ENCODE results near the gene IGF1R. TPM values are rescaled to one million over a fixed set of nuclear protein-coding genes. Genes with fewer than 3 reads are reported as not detected.

Gene IGF1R
- total RNA-seq, 4 donors from 2014 or later: 31.6 to 87.8 (median 60.0) TPM

DNA sequence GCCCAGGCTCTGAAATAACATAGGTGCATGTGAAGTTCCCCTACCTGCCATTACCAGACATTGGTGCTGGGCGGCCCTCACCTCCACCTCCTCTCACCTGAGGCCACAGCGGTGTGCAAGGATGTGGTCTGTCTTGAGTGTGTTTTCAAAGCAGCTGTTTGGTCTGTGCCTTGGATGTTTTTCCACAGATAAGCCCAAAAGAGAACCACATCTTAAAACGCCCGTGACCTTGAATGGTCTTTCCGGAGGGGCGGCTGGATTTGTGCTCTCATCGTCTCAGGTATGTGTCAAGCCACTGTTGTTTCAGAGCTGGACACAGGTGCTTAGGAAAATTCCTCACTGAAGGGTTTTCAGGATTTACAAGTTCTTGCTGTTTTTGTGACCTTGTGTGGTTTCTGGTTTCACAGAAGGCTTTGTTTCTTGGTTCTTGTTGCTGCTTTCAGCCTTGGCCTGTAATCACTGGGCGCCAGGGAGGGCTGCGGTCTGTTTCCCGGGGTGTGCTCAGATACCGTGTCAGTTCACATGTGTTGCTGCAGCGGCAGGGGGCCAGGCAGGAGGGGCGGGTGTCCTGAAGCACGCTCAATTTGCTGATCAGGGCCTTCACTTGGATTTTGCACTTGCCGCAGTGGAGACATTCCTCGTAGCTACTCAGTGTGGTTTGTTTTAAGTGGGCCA, 128.4 kb downstream of the IGF1R start:
- no peaks in the 10 kb centered on the region for H3K27me3 ChIP-seq
- peak overlapping the region in 3 of 4 donors; percentile 0 to 13 (median 8) for H3K27ac ChIP-seq
- no peaks in the 10 kb centered on the region for H3K36me3 ChIP-seq
- peaks cover 0 to 41% (median 4%) of the 10 kb centered on the region in 3 donors for H3K4me1 ChIP-seq
- 77 to 83% methylated on average over 3 to 6 of the region's 16 CpGs for WGBS, 2 donors (ENCODE audit: low coverage in 1 of 2)
- H3K4me3 ChIP-seq: no peak overlapping the region
- no peak for ATAC-seq
- H3K9me3 ChIP-seq: no peaks in the 10 kb centered on the region
- TF ChIP-seq POLR2AphosphoS5 (IDR thresholded peaks at IDR 0.05) (no peak), EP300 (IDR thresholded peaks at IDR 0.05) (no peak), POLR2A (IDR thresholded peaks at IDR 0.05) (no peak)
- TF ChIP-seq, protein P1, sequence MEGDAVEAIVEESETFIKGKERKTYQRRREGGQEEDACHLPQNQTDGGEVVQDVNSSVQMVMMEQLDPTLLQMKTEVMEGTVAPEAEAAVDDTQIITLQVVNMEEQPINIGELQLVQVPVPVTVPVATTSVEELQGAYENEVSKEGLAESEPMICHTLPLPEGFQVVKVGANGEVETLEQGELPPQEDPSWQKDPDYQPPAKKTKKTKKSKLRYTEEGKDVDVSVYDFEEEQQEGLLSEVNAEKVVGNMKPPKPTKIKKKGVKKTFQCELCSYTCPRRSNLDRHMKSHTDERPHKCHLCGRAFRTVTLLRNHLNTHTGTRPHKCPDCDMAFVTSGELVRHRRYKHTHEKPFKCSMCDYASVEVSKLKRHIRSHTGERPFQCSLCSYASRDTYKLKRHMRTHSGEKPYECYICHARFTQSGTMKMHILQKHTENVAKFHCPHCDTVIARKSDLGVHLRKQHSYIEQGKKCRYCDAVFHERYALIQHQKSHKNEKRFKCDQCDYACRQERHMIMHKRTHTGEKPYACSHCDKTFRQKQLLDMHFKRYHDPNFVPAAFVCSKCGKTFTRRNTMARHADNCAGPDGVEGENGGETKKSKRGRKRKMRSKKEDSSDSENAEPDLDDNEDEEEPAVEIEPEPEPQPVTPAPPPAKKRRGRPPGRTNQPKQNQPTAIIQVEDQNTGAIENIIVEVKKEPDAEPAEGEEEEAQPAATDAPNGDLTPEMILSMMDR (IDR thresholded peaks at IDR 0.05): no peak

DNA sequence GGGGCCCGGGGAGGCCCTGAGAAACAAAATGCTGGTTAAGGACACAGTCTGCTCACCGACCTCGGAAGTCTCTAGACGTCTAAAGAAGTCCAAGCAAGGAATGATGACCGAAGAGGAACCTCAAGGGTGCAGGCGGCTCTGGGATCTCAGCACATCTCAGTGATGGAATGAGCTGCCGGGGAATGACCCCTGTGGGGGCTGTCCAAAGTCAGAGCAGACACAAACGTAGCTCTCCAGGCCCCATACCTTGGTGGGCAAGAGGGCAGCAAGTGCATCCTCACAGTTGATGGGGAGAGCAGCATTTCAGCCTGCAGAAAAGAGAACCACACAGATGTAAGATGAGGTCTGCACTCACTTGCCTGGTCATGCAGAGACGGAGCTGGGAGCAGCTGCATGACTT, 129.1 kb downstream of the IGF1R start:
- no peak for ATAC-seq
- WGBS, 2 donors (ENCODE audit: low coverage in 1 of 2): 78 to 96% methylated on average over 3 to 5 of the region's 9 CpGs
- H3K27ac ChIP-seq: no peak overlapping the region
- H3K4me3 ChIP-seq: no peak overlapping the region
- peaks cover 0 to 41% (median 4%) of the 10 kb centered on the region in 3 donors for H3K4me1 ChIP-seq
- H3K36me3 ChIP-seq: no peaks in the 10 kb centered on the region
- no peak for TF ChIP-seq EP300 (IDR thresholded peaks at IDR 0.05)
- no peaks in the 10 kb centered on the region for H3K27me3 ChIP-seq
- H3K9me3 ChIP-seq: no peaks in the 10 kb centered on the region

DNA sequence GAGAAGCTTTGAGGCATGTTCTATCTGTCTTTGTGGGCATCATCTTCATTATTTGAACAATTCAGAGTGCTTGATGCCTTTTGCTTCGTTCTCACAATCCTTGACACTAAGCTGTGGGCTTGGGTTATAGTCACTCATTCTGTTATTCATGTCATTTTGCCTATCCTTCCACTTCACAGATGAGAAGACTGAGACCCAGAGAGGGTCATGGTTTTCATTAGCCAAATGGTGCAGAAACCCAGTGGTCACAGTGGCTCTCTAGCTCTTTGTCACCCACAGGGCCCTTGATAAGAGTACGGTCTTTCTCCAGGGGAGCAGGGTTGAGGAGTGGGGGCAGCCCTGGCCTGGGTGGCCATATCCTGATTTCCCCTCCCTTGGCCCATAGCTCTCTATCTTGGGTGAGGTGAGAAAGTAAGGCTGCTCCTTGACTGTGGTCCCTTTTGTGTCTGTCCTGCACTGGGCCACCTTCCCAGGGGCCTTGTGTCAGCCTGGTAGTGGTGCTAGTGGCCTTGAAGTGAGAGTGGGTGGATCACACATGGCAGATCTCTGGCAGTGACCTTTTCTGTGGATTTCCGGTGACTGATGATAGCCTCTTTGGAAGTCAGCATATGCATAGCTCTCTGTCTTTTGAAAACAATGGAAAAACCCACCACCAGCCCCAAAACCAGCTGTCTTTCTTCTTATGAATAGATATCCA, 130.1 kb downstream of the IGF1R start:
- 100% methylated on average over 1 of the region's 3 CpGs for WGBS, 2 donors (ENCODE audit: low coverage in 1 of 2)
- Histone ChIP-seq H3K4me3 (no peak overlapping the region), H3K27me3 (no peaks in the 10 kb centered on the region), H3K36me3 (no peaks in the 10 kb centered on the region), H3K9me3 (no peaks in the 10 kb centered on the region), H3K4me1 (peaks cover 0 to 41% (median 4%) of the 10 kb centered on the region in 3 donors), H3K27ac (peak overlapping the region in 1 of 4 donors; percentile 8)
- ATAC-seq: no peak
- TF ChIP-seq, protein P1 (IDR thresholded peaks at IDR 0.05): no peak
- TF ChIP-seq POLR2AphosphoS5 (IDR thresholded peaks at IDR 0.05) (no peak), POLR2A (IDR thresholded peaks at IDR 0.05) (no peak), EP300 (IDR thresholded peaks at IDR 0.05) (no peak)

DNA sequence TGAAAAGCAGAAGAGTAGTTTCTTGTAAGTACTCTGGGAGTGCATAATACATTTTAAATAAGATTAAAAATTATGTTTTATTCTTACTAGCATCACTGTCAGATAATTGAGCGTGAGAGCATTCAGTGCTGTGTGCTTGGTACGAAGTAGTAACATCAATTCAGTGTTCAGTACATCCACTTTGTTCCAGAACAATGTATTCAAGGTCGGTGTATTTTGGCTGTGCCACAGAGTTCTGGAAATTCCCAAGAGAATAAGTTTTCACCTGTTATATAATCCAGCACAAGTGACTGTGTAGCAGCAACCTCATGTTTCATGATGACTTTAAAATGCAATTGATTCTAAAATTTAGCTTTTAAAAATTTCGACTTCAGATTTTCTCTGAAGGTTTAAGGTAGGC, 130.6 kb downstream of the IGF1R start:
- 74 to 76% methylated on average over 4 of the region's 4 CpGs for WGBS, 2 donors (ENCODE audit: low coverage in 1 of 2)
- Histone ChIP-seq H3K4me1 (peaks cover 0 to 41% (median 4%) of the 10 kb centered on the region in 3 donors), H3K36me3 (no peaks in the 10 kb centered on the region), H3K27ac (peak overlapping the region in 1 of 4 donors; percentile 8), H3K27me3 (no peaks in the 10 kb centered on the region), H3K4me3 (no peak overlapping the region), H3K9me3 (no peaks in the 10 kb centered on the region)
- TF ChIP-seq POLR2AphosphoS5 (IDR thresholded peaks at IDR 0.05) (no peak), EP300 (IDR thresholded peaks at IDR 0.05) (no peak)
- TF ChIP-seq, protein P1 (IDR thresholded peaks at IDR 0.05): no peak
- no peak for ATAC-seq

DNA sequence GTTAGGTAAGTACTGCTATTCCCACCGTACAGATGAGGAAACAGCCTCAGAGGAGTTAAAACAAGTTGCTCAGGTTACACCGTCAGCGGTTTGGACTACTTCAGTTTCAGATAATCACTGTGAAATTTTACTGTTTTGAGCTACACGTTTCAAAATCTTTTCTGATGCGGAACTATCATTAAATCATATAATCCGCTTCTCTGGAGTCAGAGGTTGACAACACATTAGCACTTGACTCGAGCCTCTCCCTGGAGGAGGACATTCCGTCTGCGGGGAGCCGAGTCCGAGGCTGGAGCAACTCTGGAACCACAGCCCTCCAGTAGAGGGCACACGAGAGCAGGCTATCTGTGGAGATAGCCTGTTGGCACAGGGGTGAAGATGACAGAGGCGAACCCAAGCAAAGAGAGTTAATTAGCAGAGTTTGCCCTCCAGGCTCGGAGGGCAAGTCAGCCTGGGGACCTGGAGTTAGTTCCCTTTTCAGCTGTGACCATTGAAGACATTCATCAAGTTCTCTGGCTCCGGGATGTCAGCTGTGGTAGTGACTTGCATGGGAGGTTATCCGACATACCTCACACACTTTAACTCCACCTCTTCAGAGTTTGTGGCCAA, 131.2 kb downstream of the IGF1R start:
- 26 to 69% methylated on average over 5 to 16 of the region's 16 CpGs for WGBS, 2 donors (ENCODE audit: low coverage in 1 of 2)
- Histone ChIP-seq H3K9me3 (no peaks in the 10 kb centered on the region), H3K4me1 (peaks cover 0 to 41% (median 4%) of the 10 kb centered on the region in 3 donors), H3K27ac (no peak overlapping the region), H3K36me3 (no peaks in the 10 kb centered on the region), H3K27me3 (no peaks in the 10 kb centered on the region), H3K4me3 (no peak overlapping the region)
- peak; percentile 76 for ATAC-seq
- no peak for TF ChIP-seq POLR2A (IDR thresholded peaks at IDR 0.05)
- TF ChIP-seq POLR2AphosphoS5 (IDR thresholded peaks at IDR 0.05): peak; percentile 13
- TF ChIP-seq, protein P1 (IDR thresholded peaks at IDR 0.05): peak; percentile 82 to 90 (median 86)
- TF ChIP-seq EP300 (IDR thresholded peaks at IDR 0.05): no peak
